22Rv1 (cell line): ENCODE data around the gene CCNL2.

Experiments
- ZFX ChIP-seq: fragments of 450-650 bp; IDR thresholded peaks from 2 replicates; pipeline ENCODE4 v1.6.1; 2017; ENCODE audit warnings: antibody characterized with exemption, borderline replicate concordance
- TF ChIP-seq, protein P1 (sequence below): fragments of 450-650 bp; IDR thresholded peaks from 2 replicates; pipeline ENCODE4 v1.5.1; 2017; ENCODE audit warnings: mild to moderate bottlenecking

DNA sequence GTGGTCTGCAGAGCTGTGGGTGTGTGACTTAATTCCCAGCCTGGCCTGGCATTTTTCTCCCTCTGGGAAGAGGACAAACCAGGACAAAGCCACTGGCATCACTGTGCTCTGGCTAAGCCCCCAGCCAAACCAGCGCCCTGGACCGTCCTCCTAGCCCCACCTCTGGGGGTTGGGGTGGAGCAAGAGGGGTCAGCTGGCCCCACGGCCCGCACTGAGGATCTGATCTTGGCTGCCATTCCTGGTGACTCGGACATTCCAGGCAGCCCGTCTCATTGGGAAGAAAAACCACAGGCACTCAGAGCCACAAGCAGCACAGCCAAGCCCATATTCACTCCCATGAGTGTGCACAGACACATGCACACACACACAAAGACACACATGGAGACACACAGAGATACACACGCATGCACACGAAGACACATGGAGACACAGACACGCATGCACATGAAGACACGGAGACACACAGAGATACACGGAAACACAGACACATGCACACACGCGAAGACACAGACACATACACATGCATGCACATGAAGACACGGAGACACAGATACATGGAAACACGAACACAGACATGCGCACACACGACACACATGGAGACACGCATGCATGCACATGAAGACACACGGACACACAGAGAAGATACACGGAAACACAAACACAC is 38.5 kb downstream of the CCNL2 start:
- TF ChIP-seq, protein P1, sequence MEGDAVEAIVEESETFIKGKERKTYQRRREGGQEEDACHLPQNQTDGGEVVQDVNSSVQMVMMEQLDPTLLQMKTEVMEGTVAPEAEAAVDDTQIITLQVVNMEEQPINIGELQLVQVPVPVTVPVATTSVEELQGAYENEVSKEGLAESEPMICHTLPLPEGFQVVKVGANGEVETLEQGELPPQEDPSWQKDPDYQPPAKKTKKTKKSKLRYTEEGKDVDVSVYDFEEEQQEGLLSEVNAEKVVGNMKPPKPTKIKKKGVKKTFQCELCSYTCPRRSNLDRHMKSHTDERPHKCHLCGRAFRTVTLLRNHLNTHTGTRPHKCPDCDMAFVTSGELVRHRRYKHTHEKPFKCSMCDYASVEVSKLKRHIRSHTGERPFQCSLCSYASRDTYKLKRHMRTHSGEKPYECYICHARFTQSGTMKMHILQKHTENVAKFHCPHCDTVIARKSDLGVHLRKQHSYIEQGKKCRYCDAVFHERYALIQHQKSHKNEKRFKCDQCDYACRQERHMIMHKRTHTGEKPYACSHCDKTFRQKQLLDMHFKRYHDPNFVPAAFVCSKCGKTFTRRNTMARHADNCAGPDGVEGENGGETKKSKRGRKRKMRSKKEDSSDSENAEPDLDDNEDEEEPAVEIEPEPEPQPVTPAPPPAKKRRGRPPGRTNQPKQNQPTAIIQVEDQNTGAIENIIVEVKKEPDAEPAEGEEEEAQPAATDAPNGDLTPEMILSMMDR = no peak
- TF ChIP-seq ZFX = no peak
